Measurements from ENCODE around the gene SMARCD2. TPM values are rescaled to one million over a fixed set of nuclear protein-coding genes. Genes with fewer than 3 reads are reported as not detected.
A peak's percentile ranks its signal among the peaks of the same experiment; 100 is the strongest.

SMARCD2 gene
- total RNA-seq, 1 donor from 2014 or later = 44.4 TPM

GRCh38 chr17:63833026-63833740 lies 9.3 kb downstream of the SMARCD2 start:
- Histone ChIP-seq H3K27ac (ENCODE audit: low read depth, low read length) (no peak overlapping the region), H3K9me3 (ENCODE audit: control insufficient read depth in 3 of 3, low read length in 3 of 3) (no peaks in the 10 kb centered on the region), H3K27me3 (ENCODE audit: control insufficient read depth in 3 of 3, insufficient read depth in 3 of 3, low read length in 3 of 3) (no peaks in the 10 kb centered on the region), H3K4me3 (ENCODE audit: low read length in 3 of 3) (no peak overlapping the region), H3K9ac (ENCODE audit: low read depth in 1 of 3, low read length in 3 of 3) (peak overlapping the region in 2 of 3 donors; percentile 44 to 45), H3K36me3 (ENCODE audit: control insufficient read depth in 3 of 3, insufficient read depth in 3 of 3, low read length in 3 of 3) (peaks cover 75 to 85% (median 78%) of the 10 kb centered on the region in 3 donors), H3K4me1 (ENCODE audit: control insufficient read depth in 3 of 3, insufficient read depth in 3 of 3, low read length in 3 of 3) (peaks cover 23 to 50% (median 37%) of the 10 kb centered on the region in 3 donors)

- Histone ChIP-seq H3K9ac (ENCODE audit: low read depth in 1 of 3, low read length in 3 of 3) (no peak overlapping the region), H3K27ac (ENCODE audit: low read depth, low read length) (no peak overlapping the region), H3K9me3 (ENCODE audit: control insufficient read depth in 3 of 3, low read length in 3 of 3) (no peaks in the 10 kb centered on the region), H3K4me1 (ENCODE audit: control insufficient read depth in 3 of 3, insufficient read depth in 3 of 3, low read length in 3 of 3) (peaks cover 19 to 50% (median 34%) of the 10 kb centered on the region in 3 donors), H3K4me3 (ENCODE audit: low read length in 3 of 3) (no peak overlapping the region), H3K36me3 (ENCODE audit: control insufficient read depth in 3 of 3, insufficient read depth in 3 of 3, low read length in 3 of 3) (peaks cover 75 to 85% (median 78%) of the 10 kb centered on the region in 3 donors), H3K27me3 (ENCODE audit: control insufficient read depth in 3 of 3, insufficient read depth in 3 of 3, low read length in 3 of 3) (no peaks in the 10 kb centered on the region)
Measured at GRCh38 chr17:63832455-63832854, 10.0 kb downstream of the SMARCD2 start.

GRCh38 chr17:63832014-63832413 lies 10.5 kb downstream of the SMARCD2 start:
- Histone ChIP-seq H3K36me3 (ENCODE audit: control insufficient read depth in 3 of 3, insufficient read depth in 3 of 3, low read length in 3 of 3) (peaks cover 72 to 83% (median 77%) of the 10 kb centered on the region in 3 donors), H3K4me3 (ENCODE audit: low read length in 3 of 3) (no peak overlapping the region), H3K27me3 (ENCODE audit: control insufficient read depth in 3 of 3, insufficient read depth in 3 of 3, low read length in 3 of 3) (no peaks in the 10 kb centered on the region), H3K9me3 (ENCODE audit: control insufficient read depth in 3 of 3, low read length in 3 of 3) (no peaks in the 10 kb centered on the region), H3K9ac (ENCODE audit: low read depth in 1 of 3, low read length in 3 of 3) (no peak overlapping the region), H3K4me1 (ENCODE audit: control insufficient read depth in 3 of 3, insufficient read depth in 3 of 3, low read length in 3 of 3) (peaks cover 18 to 48% (median 30%) of the 10 kb centered on the region in 3 donors), H3K27ac (ENCODE audit: low read depth, low read length) (no peak overlapping the region)

GRCh38 chr17:63831505-63831904 lies 11.0 kb downstream of the SMARCD2 start:
- Histone ChIP-seq H3K4me3 (ENCODE audit: low read length in 3 of 3) (no peak overlapping the region), H3K36me3 (ENCODE audit: control insufficient read depth in 3 of 3, insufficient read depth in 3 of 3, low read length in 3 of 3) (peaks cover 68 to 78% (median 72%) of the 10 kb centered on the region in 3 donors), H3K9me3 (ENCODE audit: control insufficient read depth in 3 of 3, low read length in 3 of 3) (no peaks in the 10 kb centered on the region), H3K4me1 (ENCODE audit: control insufficient read depth in 3 of 3, insufficient read depth in 3 of 3, low read length in 3 of 3) (peaks cover 19 to 46% (median 25%) of the 10 kb centered on the region in 3 donors), H3K9ac (ENCODE audit: low read depth in 1 of 3, low read length in 3 of 3) (no peak overlapping the region), H3K27ac (ENCODE audit: low read depth, low read length) (no peak overlapping the region), H3K27me3 (ENCODE audit: control insufficient read depth in 3 of 3, insufficient read depth in 3 of 3, low read length in 3 of 3) (no peaks in the 10 kb centered on the region)

GRCh38 chr17:63830904-63831491 lies 11.5 kb downstream of the SMARCD2 start:
- no peak overlapping the region for H3K27ac ChIP-seq (ENCODE audit: low read depth, low read length)
- H3K27me3 ChIP-seq (ENCODE audit: control insufficient read depth in 3 of 3, insufficient read depth in 3 of 3, low read length in 3 of 3) = no peaks in the 10 kb centered on the region
- peaks cover 68 to 76% (median 69%) of the 10 kb centered on the region in 3 donors for H3K36me3 ChIP-seq (ENCODE audit: control insufficient read depth in 3 of 3, insufficient read depth in 3 of 3, low read length in 3 of 3)

GRCh38 chr17:63830278-63830677 lies 12.2 kb downstream of the SMARCD2 start:
- Histone ChIP-seq H3K27me3 (ENCODE audit: control insufficient read depth in 3 of 3, insufficient read depth in 3 of 3, low read length in 3 of 3) (no peaks in the 10 kb centered on the region), H3K4me3 (ENCODE audit: low read length in 3 of 3) (no peak overlapping the region), H3K36me3 (ENCODE audit: control insufficient read depth in 3 of 3, insufficient read depth in 3 of 3, low read length in 3 of 3) (peaks cover 67 to 77% (median 69%) of the 10 kb centered on the region in 3 donors), H3K4me1 (ENCODE audit: control insufficient read depth in 3 of 3, insufficient read depth in 3 of 3, low read length in 3 of 3) (peaks cover 27 to 54% (median 33%) of the 10 kb centered on the region in 3 donors), H3K27ac (ENCODE audit: low read depth, low read length) (no peak overlapping the region), H3K9me3 (ENCODE audit: control insufficient read depth in 3 of 3, low read length in 3 of 3) (no peaks in the 10 kb centered on the region), H3K9ac (ENCODE audit: low read depth in 1 of 3, low read length in 3 of 3) (no peak overlapping the region)

More at GRCh38 chr17:63830904-63831491, 11.5 kb downstream of the SMARCD2 start:
- H3K4me3 ChIP-seq (ENCODE audit: low read length in 3 of 3) = no peak overlapping the region
- no peak overlapping the region for H3K9ac ChIP-seq (ENCODE audit: low read depth in 1 of 3, low read length in 3 of 3)
- peaks cover 24 to 51% (median 30%) of the 10 kb centered on the region in 3 donors for H3K4me1 ChIP-seq (ENCODE audit: control insufficient read depth in 3 of 3, insufficient read depth in 3 of 3, low read length in 3 of 3)
- H3K9me3 ChIP-seq (ENCODE audit: control insufficient read depth in 3 of 3, low read length in 3 of 3) = no peaks in the 10 kb centered on the region

GRCh38 chr17:63828936-63829335 lies 13.5 kb downstream of the SMARCD2 start:
- Histone ChIP-seq H3K9me3 (ENCODE audit: control insufficient read depth in 3 of 3, low read length in 3 of 3) (no peaks in the 10 kb centered on the region), H3K4me1 (ENCODE audit: control insufficient read depth in 3 of 3, insufficient read depth in 3 of 3, low read length in 3 of 3) (peaks cover 27 to 45% (median 29%) of the 10 kb centered on the region in 3 donors), H3K27ac (ENCODE audit: low read depth, low read length) (peak overlapping the region; percentile 1), H3K9ac (ENCODE audit: low read depth in 1 of 3, low read length in 3 of 3) (no peak overlapping the region), H3K4me3 (ENCODE audit: low read length in 3 of 3) (no peak overlapping the region), H3K27me3 (ENCODE audit: control insufficient read depth in 3 of 3, insufficient read depth in 3 of 3, low read length in 3 of 3) (no peaks in the 10 kb centered on the region), H3K36me3 (ENCODE audit: control insufficient read depth in 3 of 3, insufficient read depth in 3 of 3, low read length in 3 of 3) (peaks cover 67 to 77% (median 69%) of the 10 kb centered on the region in 3 donors)

GRCh38 chr17:63827801-63828221 lies 14.7 kb downstream of the SMARCD2 start:
- Histone ChIP-seq H3K27me3 (ENCODE audit: control insufficient read depth in 3 of 3, insufficient read depth in 3 of 3, low read length in 3 of 3) (no peaks in the 10 kb centered on the region), H3K4me1 (ENCODE audit: control insufficient read depth in 3 of 3, insufficient read depth in 3 of 3, low read length in 3 of 3) (peaks cover 23 to 38% (median 24%) of the 10 kb centered on the region in 3 donors), H3K4me3 (ENCODE audit: low read length in 3 of 3) (peak overlapping the region; percentile 92 to 98 (median 94)), H3K9ac (ENCODE audit: low read depth in 1 of 3, low read length in 3 of 3) (peak overlapping the region; percentile 88 to 95 (median 92)), H3K27ac (ENCODE audit: low read depth, low read length) (peak overlapping the region; percentile 95), H3K9me3 (ENCODE audit: control insufficient read depth in 3 of 3, low read length in 3 of 3) (no peaks in the 10 kb centered on the region), H3K36me3 (ENCODE audit: control insufficient read depth in 3 of 3, insufficient read depth in 3 of 3, low read length in 3 of 3) (peaks cover 63 to 75% (median 68%) of the 10 kb centered on the region in 3 donors)

GRCh38 chr17:63827002-63827800 lies 15.3 kb downstream of the SMARCD2 start, which contains the start of the genes FTSJ3 and PSMC5:
Gene FTSJ3, minus strand, starts transcription at chr17:63827663. Its CDS starts 761 bp downstream, at chr17:63826902.
Gene PSMC5, plus strand, starts transcription at chr17:63827431. Its CDS starts 60 bp downstream, at chr17:63827491.
- peak within 1 kb of the TSS; percentile 95 for H3K27ac ChIP-seq (ENCODE audit: low read depth, low read length)
- H3K4me1 ChIP-seq (ENCODE audit: control insufficient read depth in 3 of 3, insufficient read depth in 3 of 3, low read length in 3 of 3) = peaks cover 23 to 38% (median 24%) of the 10 kb centered on the region in 3 donors
- no peaks in the 10 kb centered on the region for H3K27me3 ChIP-seq (ENCODE audit: control insufficient read depth in 3 of 3, insufficient read depth in 3 of 3, low read length in 3 of 3)
- H3K36me3 ChIP-seq (ENCODE audit: control insufficient read depth in 3 of 3, insufficient read depth in 3 of 3, low read length in 3 of 3) = peaks cover 60 to 74% (median 68%) of the 10 kb centered on the region in 3 donors
- no peaks in the 10 kb centered on the region for H3K9me3 ChIP-seq (ENCODE audit: control insufficient read depth in 3 of 3, low read length in 3 of 3)
- H3K9ac ChIP-seq (ENCODE audit: low read depth in 1 of 3, low read length in 3 of 3) = peak within 1 kb of the TSS; percentile 88 to 95 (median 92)
- H3K4me3 ChIP-seq (ENCODE audit: low read length in 3 of 3) = peak within 1 kb of the TSS; percentile 92 to 98 (median 94)

Measured in skeletal muscle tissue (tissue), 4 donors.